HG03378 (cell line): ENCODE results near the gene SEZ6.

Experiments
- ATAC-seq: cut with Tn5 transposase; IDR thresholded peaks from one replicate; pipeline ENCODE4 v1.9.1; 2021; ENCODE audit warnings: mild to moderate bottlenecking, moderate library complexity; ENCODE audit not compliant: unreplicated experiment

SEZ6 gene

GRCh38 chr17:29036584-29036983 is 30.8 kb upstream of the SEZ6 start:
- no peak for ATAC-seq

- no peak for ATAC-seq
Measured at GRCh38 chr17:29034510-29034909, 28.7 kb upstream of the SEZ6 start.

GRCh38 chr17:29032857-29033197 is 27.0 kb upstream of the SEZ6 start:
- no peak for ATAC-seq

- no peak for ATAC-seq
Measured at GRCh38 chr17:29032013-29032856, 26.4 kb upstream of the SEZ6 start.

GRCh38 chr17:29031488-29031887 is 25.7 kb upstream of the SEZ6 start:
- no peak for ATAC-seq

- ATAC-seq: no peak
Measured at GRCh38 chr17:29024316-29024952, 18.6 kb upstream of the SEZ6 start.

GRCh38 chr17:29022074-29022473 is 16.2 kb upstream of the SEZ6 start:
- no peak for ATAC-seq

- ATAC-seq: no peak
Measured at GRCh38 chr17:29021226-29021625, 15.4 kb upstream of the SEZ6 start.

- no peak for ATAC-seq
Measured at GRCh38 chr17:29020576-29020975, 14.7 kb upstream of the SEZ6 start.

- no peak for ATAC-seq
Measured at GRCh38 chr17:29019475-29020181, 13.8 kb upstream of the SEZ6 start.

GRCh38 chr17:29018788-29019474 is 13.1 kb upstream of the SEZ6 start:
- no peak for ATAC-seq

GRCh38 chr17:29016345-29017210 is 10.7 kb upstream of the SEZ6 start:
- no peak for ATAC-seq

GRCh38 chr17:29014716-29015115 is 8.9 kb upstream of the SEZ6 start:
- ATAC-seq: no peak

- no peak for ATAC-seq
Measured at GRCh38 chr17:29012535-29012934, 6.7 kb upstream of the SEZ6 start.

GRCh38 chr17:29010586-29010985 is 4.8 kb upstream of the SEZ6 start:
- ATAC-seq: no peak

GRCh38 chr17:29010129-29010528 is 4.3 kb upstream of the SEZ6 start:
- ATAC-seq: no peak

GRCh38 chr17:29008591-29008990 is 2.8 kb upstream of the SEZ6 start:
- ATAC-seq: no peak

GRCh38 chr17:29007860-29008455 is 2.1 kb upstream of the SEZ6 start:
- ATAC-seq: no peak

- no peak for ATAC-seq
Measured at GRCh38 chr17:29007456-29007855, 1.6 kb upstream of the SEZ6 start.

- no peak for ATAC-seq
Measured at GRCh38 chr17:29004081-29004692, 1.6 kb downstream of the SEZ6 start.
